Measurements from ENCODE around the gene MTARC1. TPM values are rescaled to one million over a fixed set of nuclear protein-coding genes. Genes with fewer than 3 reads are reported as not detected.
A peak's percentile ranks its signal among the peaks of the same experiment; 100 is the strongest.

The MTARC1 gene
- total and polyA plus RNA-seq, 10 donors = 3.2 to 17.3 (median 8.1) TPM

GRCh38 chr1:220789532-220790147 is 2.9 kb downstream of the MTARC1 start:
- peaks cover 0 to 36% (median 13%) of the 10 kb centered on the region in 7 donors for H3K27me3 ChIP-seq (replicated peaks in 1 of 7)
- H3K36me3 ChIP-seq = peaks cover 0 to 6% (median 0%) of the 10 kb centered on the region in 6 donors
- no peaks in the 10 kb centered on the region for H3K9me3 ChIP-seq
- no peak for DNase-seq
- intact Hi-C loops (cut with DNase I; ENCODE audit: low total_unique reads) = no loop called here
- no peak for TF ChIP-seq POLR2AphosphoS5 (IDR thresholded peaks at IDR 0.05)
- no peak for TF ChIP-seq CTCF (IDR thresholded peaks at IDR 0.05 in 8 of 11, conservative IDR thresholded peaks at IDR 0.05 in 3 of 11)
- peak overlapping the region in 5 of 8 donors; percentile 32 to 89 (median 77) for H3K27ac ChIP-seq
- H3K4me1 ChIP-seq = peaks cover 8 to 67% (median 27%) of the 10 kb centered on the region in 6 donors
- H3K4me3 ChIP-seq = peak overlapping the region in 1 of 8 donors; percentile 15
- WGBS, 5 donors = 41 to 88% (median 60%) methylated on average over 2 of the region's 2 CpGs

- Histone ChIP-seq H3K27ac (peak overlapping the region in 7 of 8 donors; percentile 14 to 89 (median 61)), H3K4me3 (no peak overlapping the region), H3K36me3 (peaks cover 0 to 7% (median 0%) of the 10 kb centered on the region in 6 donors), H3K9me3 (no peaks in the 10 kb centered on the region), H3K4me1 (peaks cover 6 to 52% (median 20%) of the 10 kb centered on the region in 6 donors), H3K27me3 (replicated peaks in 1 of 7) (peaks cover 0 to 20% (median 10%) of the 10 kb centered on the region in 7 donors)
- TF ChIP-seq POLR2AphosphoS5 (IDR thresholded peaks at IDR 0.05) = no peak
- TF ChIP-seq CTCF (IDR thresholded peaks at IDR 0.05 in 8 of 11, conservative IDR thresholded peaks at IDR 0.05 in 3 of 11) = no peak
- no peak for TF ChIP-seq POLR2A (IDR thresholded peaks at IDR 0.05)
- DNase-seq = no peak
- 23 to 51% (median 34%) methylated on average over 6 of the region's 6 CpGs for WGBS, 5 donors
- intact Hi-C loops (cut with DNase I; ENCODE audit: low total_unique reads) = no loop called here
These were observed 4.6 kb downstream of the MTARC1 start for GRCh38 chr1:220791285-220791684.

- Histone ChIP-seq H3K27me3 (replicated peaks in 1 of 7) (peaks cover 0 to 13% (median 3%) of the 10 kb centered on the region in 7 donors), H3K4me3 (no peak overlapping the region), H3K4me1 (peaks cover 3 to 45% (median 14%) of the 10 kb centered on the region in 6 donors), H3K27ac (peak overlapping the region in 4 of 8 donors; percentile 61 to 89 (median 80)), H3K9me3 (no peaks in the 10 kb centered on the region), H3K36me3 (peaks cover 0 to 14% (median 0%) of the 10 kb centered on the region in 6 donors)
- WGBS, 5 donors = 50 to 74% (median 60%) methylated on average over 5 of the region's 5 CpGs
- TF ChIP-seq POLR2AphosphoS5 (IDR thresholded peaks at IDR 0.05) (no peak), POLR2A (IDR thresholded peaks at IDR 0.05) (no peak), CTCF (IDR thresholded peaks at IDR 0.05 in 8 of 11, conservative IDR thresholded peaks at IDR 0.05 in 3 of 11) (no peak)
- no peak for DNase-seq
- intact Hi-C loops (cut with DNase I; ENCODE audit: low total_unique reads) = no loop called here
These were observed 5.2 kb downstream of the MTARC1 start for GRCh38 chr1:220791956-220792355.

GRCh38 chr1:220796530-220796929 is 9.8 kb downstream of the MTARC1 start:
- H3K27ac ChIP-seq = no peak overlapping the region
- no peaks in the 10 kb centered on the region for H3K27me3 ChIP-seq (replicated peaks in 1 of 7)
- peaks cover 0 to 58% (median 0%) of the 10 kb centered on the region in 6 donors for H3K36me3 ChIP-seq
- 70 to 95% (median 88%) methylated on average over 10 of the region's 10 CpGs for whole genome bisulfite sequencing, 5 donors
- intact Hi-C loops (cut with DNase I; ENCODE audit: low total_unique reads) = no loop called here
- H3K4me1 ChIP-seq = peaks cover 0 to 9% (median under 1%) of the 10 kb centered on the region in 6 donors
- no peak for DNase-seq
- TF ChIP-seq POLR2A (IDR thresholded peaks at IDR 0.05) = no peak
- no peak for TF ChIP-seq POLR2AphosphoS5 (IDR thresholded peaks at IDR 0.05)
- no peak for TF ChIP-seq CTCF (IDR thresholded peaks at IDR 0.05 in 8 of 11, conservative IDR thresholded peaks at IDR 0.05 in 3 of 11)
- H3K9me3 ChIP-seq = no peaks in the 10 kb centered on the region
- H3K4me3 ChIP-seq = no peak overlapping the region
